GM18502 (cell line): ENCODE data around the gene RLF.
"Not testable (repeated sequence)": the region's sequence is repeated elsewhere in the genome, so short reads cannot be mapped to it uniquely, and the experiment has no call there.

ENCODE experiments used
- ATAC-seq: cut with Tn5 transposase; IDR thresholded peaks from one replicate; pipeline ENCODE4 v1.9.1; 2021; ENCODE audit warnings: mild to moderate bottlenecking; ENCODE audit not compliant: unreplicated experiment, poor library complexity

RLF gene

GRCh38 chr1:40167317-40167716 is 6.1 kb downstream of the RLF start:
- no peak for ATAC-seq

- no peak for ATAC-seq
Measured at GRCh38 chr1:40171036-40171435, 9.8 kb downstream of the RLF start.

- ATAC-seq = no peak
Measured at GRCh38 chr1:40174788-40175187, 13.6 kb downstream of the RLF start.

- not testable (repeated sequence) for ATAC-seq
Measured at GRCh38 chr1:40176989-40177388, 15.8 kb downstream of the RLF start.

DNA sequence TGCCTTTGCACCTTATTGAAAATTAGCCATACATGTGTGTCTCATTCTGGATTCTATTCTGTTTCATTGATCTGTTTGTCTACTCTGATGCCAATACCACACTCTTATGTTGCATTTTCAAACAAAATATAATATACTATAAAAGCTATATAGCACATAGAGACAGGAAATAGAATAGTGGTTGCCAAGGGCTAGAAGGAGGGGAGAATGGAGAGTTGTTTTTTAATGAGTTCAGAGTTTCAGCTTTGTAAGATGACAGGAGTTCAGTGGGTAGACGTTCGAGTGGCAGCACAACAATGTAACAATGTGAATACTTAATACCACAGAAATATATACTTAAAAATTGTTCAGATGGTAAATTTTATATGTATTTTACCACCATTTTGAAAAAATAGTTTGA is 17.0 kb downstream of the RLF start:
- ATAC-seq = no peak

DNA sequence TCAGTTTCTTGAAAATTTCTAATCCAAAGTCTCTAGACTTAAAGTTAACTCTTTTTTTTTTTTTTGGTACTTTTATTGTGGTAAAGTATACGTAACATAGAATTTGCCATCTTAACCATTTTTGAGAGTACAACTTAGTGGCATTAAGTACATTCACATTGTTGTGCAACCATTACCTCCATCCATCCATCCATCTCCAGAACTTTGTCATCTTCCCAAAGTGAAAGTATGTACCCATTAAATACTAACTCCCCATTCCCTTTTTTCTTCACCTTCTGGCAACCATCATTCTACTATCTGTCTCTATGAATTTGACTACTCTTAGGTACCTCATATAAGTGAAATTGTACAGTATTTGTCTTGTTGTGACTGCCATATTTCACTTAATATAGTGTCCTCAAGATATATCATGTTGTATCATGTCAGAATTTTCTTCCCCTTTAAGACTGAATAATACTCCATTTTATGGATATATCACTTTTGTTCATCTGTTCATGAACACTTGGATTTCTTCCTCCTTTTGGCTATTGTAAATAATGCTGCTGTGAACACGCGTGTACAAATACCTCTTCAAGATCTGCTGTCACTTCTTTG is 18.4 kb downstream of the RLF start:
- ATAC-seq = no peak

DNA sequence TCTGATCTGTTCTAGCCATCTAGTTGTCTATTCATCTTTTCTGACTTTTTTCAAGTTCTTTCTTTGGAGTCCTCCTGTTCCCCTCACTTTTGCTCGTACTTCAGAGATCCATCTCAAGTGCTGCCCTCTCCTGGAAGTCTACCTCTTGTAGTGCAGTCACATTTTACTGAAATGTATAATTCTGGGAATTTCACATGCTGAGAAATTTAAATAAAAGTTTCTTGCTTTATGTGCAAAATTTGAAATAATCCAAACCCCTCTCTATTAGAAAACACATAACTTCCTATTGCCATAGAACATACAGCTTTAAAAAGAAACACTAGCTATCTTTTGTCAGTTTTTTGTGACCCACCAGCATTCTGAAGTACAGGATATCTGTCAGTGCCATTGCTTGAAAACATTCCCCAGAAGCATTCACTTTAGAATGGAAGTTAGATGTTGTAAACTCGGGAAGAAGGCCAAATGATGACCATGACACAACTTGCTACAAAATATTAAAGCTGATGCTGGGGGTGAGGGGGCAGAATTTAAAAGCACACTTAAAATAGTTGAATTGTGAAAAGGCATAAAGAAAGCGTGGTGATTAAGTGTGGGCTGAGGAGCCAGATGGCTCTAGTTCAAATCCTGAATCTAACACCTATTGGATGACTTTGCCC is 22.0 kb downstream of the RLF start:
- ATAC-seq = no peak

DNA sequence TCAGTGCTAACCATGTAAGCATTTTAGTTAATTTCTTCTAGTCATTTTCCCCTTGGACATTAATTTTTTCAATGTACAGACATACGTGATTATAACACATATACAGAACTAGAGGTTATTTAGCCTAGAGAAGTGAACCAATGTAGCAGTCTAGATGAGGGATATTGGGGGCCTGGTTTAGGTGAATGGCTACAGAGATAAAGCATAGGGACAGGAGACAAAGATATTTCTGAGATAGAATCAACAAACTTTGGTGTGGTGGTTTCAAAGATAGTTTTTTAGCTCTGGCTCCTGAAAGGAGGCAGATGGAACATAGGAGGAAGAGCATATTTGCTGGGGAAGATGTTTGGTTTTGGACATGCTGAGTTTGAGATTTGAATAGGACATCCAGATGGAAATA is 23.0 kb downstream of the RLF start:
- ATAC-seq = no peak

GRCh38 chr1:40185951-40186864 is 25.0 kb downstream of the RLF start:
- ATAC-seq = peak; percentile 96

GRCh38 chr1:40187399-40187798 is 26.2 kb downstream of the RLF start:
- ATAC-seq = no peak

DNA sequence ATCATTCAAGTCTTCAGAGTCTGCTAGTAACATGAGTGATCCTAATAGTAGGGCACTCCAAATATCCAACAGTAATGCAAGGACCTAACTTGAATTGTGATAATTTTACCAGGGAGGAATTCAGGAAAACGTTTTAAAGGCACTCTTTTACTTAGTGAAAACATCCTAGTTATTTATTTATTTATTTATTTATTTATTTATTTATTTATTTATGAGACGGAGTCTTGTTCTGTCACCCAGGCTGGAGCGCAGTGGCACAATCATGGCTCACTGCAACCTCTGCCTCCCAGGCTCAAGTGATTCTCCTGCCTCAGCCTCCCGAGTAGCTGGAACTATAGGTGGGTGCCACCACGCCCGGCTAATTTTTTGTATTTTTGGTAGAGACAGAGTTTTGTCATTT is 33.5 kb downstream of the RLF start:
- ATAC-seq = not testable (repeated sequence)

GRCh38 chr1:40197656-40198055 is 36.5 kb downstream of the RLF start:
- no peak for ATAC-seq

GRCh38 chr1:40199126-40199525 is 37.9 kb downstream of the RLF start:
- no peak for ATAC-seq

GRCh38 chr1:40204856-40205255 is 43.7 kb downstream of the RLF start:
- ATAC-seq = no peak

GRCh38 chr1:40210511-40211204 is 49.5 kb downstream of the RLF start:
- ATAC-seq = no peak

- ATAC-seq = no peak
Measured at GRCh38 chr1:40218333-40218732, 57.1 kb downstream of the RLF start.

GRCh38 chr1:40221471-40221905 is 60.3 kb downstream of the RLF start:
- not testable (repeated sequence) for ATAC-seq

- ATAC-seq = no peak
Measured at GRCh38 chr1:40221977-40222772, 61.0 kb downstream of the RLF start.

DNA sequence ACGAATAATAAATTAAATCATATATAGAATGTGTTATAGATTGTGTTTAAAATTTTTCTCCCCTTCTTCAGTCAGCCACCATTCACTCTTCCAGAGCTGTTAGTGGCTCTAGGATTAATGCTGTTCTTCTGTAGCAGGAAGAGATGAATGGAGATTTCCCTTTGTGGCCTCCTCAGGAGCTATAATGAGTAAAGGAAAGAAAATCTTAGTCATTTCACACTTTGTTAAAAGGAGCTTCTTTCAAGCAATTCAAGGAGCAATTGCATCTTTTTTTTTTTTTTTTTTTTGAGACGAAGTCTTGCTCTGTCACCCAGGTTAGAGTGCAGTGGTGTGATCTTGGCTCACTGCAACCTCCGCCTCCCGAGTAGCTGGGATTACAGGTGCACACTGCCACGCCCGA is 62.9 kb downstream of the RLF start:
- ATAC-seq = no peak

GRCh38 chr1:40226192-40226591 is 65.0 kb downstream of the RLF start:
- no peak for ATAC-seq
